K562 (cell line): ENCODE data around the gene KYAT1. TPM values are rescaled to one million over a fixed set of nuclear protein-coding genes. Genes with fewer than 3 reads are reported as not detected.
A peak's percentile ranks its signal among the peaks of the same experiment; 100 is the strongest.

Source experiments
- ATAC-seq: fragments of 200-7000 bp; cut with Tn5 transposase; 3 replicates; pipeline ENCODE4 v1.9.1; 2020; ENCODE audit warnings: moderate library complexity
- Bru-seq: library from RNA; stranded (reverse); fragments of 400-500 nt; gene quantifications from one replicate; lab custom pipeline; 2021; lab: Mats Ljungman, UMichigan
- BruChase-seq, 2 experiments: library from RNA; stranded (reverse); fragments of 400-500 nt; gene quantifications; one replicate each; lab custom pipeline; 2021; lab: Mats Ljungman, UMichigan
- BruUV-seq: library from RNA; stranded (reverse); fragments of 400-500 nt; replicated peaks from 2 replicates; lab custom pipeline; 2021; lab: Mats Ljungman, UMichigan
- CTCF ChIA-PET: fragments of 300-600 bp; formaldehyde crosslinking; extraction: SDS; loops from one replicate; lab custom pipeline; 2021; ENCODE audit warnings: low intra/inter-chr PET ratio; lab: Yijun Ruan, JAX
- POLR2A ChIA-PET: fragments of 300-600, 350-650 bp; sonication (Branson Sonifier 250); formaldehyde crosslinking; extraction: SDS; loops from one replicate; lab custom pipeline; 2021; ENCODE audit warnings: antibody characterized with exemption, inconsistent platforms; lab: Yijun Ruan, JAX
- DNase-seq, 4 experiments: peaks; one replicate each; pipeline versions ENCODE4 v3.0.0 to v3.0.0-alpha.2; 2011 to 2018; ENCODE audit warnings: low spot score in 3 of 4, mixed read lengths in 3 of 4; ENCODE audit errors: extremely low read depth in 1 of 4
- FAIRE-seq: peaks from 2 replicates; lab custom pipeline; 2011; peaks lifted over from hg19 to GRCh38; lab: Jason Lieb, UNC
- H2AFZ ChIP-seq: 2 replicates; pipeline ENCODE4 v1.6.0; 2011; ENCODE audit warnings: low read depth, low read length, control low read depth, inconsistent platforms
- H3K27ac ChIP-seq: fragments of 200-600 bp; 3 replicates; pipeline ENCODE4 v1.8.0; 2011; ENCODE audit warnings: low read depth, mild to moderate bottlenecking, control low read depth, inconsistent platforms, low read length, moderate library complexity, mixed read lengths; ENCODE audit errors: extremely low read depth
- H3K27me3 ChIP-seq, 2 experiments: fragments of 300-600 bp in 1 of 2; 2 replicates in 1 of 2; 3 replicates in 1 of 2; pipeline versions ENCODE4 v1.6.0 to v1.8.0; 2011; ENCODE audit warnings: inconsistent platforms in 2 of 2, low read length in 2 of 2, mild to moderate bottlenecking in 1 of 2, mixed read lengths in 1 of 2, moderate library complexity in 1 of 2; ENCODE audit not compliant: control insufficient read depth in 2 of 2, insufficient read depth in 2 of 2
- H3K36me3 ChIP-seq: fragments of 300-600 bp; 3 replicates; pipeline ENCODE4 v1.8.0; 2011; ENCODE audit warnings: mild to moderate bottlenecking, low read length, inconsistent platforms; ENCODE audit not compliant: control insufficient read depth, insufficient read depth
- H3K4me1 ChIP-seq, 2 experiments: fragments of 200-600 bp in 1 of 2; replicated peaks in 1 of 2; 2 replicates in 1 of 2; 3 replicates in 1 of 2; pipeline versions ENCODE4 v1.5.1 to v1.8.0; 2011; ENCODE audit warnings: inconsistent platforms in 2 of 2, low read length in 2 of 2, mild to moderate bottlenecking in 1 of 2, mixed read lengths in 1 of 2, moderate library complexity in 1 of 2; ENCODE audit not compliant: control insufficient read depth in 2 of 2, insufficient read depth in 2 of 2
- H3K4me2 ChIP-seq: 2 replicates; pipeline ENCODE4 v1.6.1; 2011; ENCODE audit warnings: low read length, control low read depth, inconsistent platforms, mixed read lengths; ENCODE audit not compliant: insufficient read depth
- H3K4me3 ChIP-seq: fragments of 200-600 bp; sonication (generic), shearing (Covaris generic); 2 replicates; pipeline ENCODE4 v1.5.1; 2016; ENCODE audit warnings: control low read depth, inconsistent platforms
- H3K79me2 ChIP-seq: fragments of 200-600 bp; 3 replicates; pipeline ENCODE4 v1.8.0; 2011; ENCODE audit warnings: low read length, inconsistent platforms; ENCODE audit not compliant: control insufficient read depth, insufficient read depth
- H3K9ac ChIP-seq, 2 experiments: 2 replicates each; pipeline versions ENCODE4 v1.6.0 to v1.6.1; 2011; ENCODE audit warnings: low read depth in 2 of 2, low read length in 2 of 2, control low read depth in 1 of 2, inconsistent platforms in 1 of 2, mild to moderate bottlenecking in 1 of 2, mixed read lengths in 1 of 2; ENCODE audit not compliant: insufficient read depth in 1 of 2
- H3K9me1 ChIP-seq: one replicate; pipeline ENCODE4 v1.6.0; 2011; ENCODE audit warnings: inconsistent platforms, mild to moderate bottlenecking, low read length, moderate library complexity; ENCODE audit not compliant: control insufficient read depth, insufficient read depth
- H3K9me3 ChIP-seq: replicated peaks from 2 replicates; pipeline ENCODE4 v1.5.1; 2011; ENCODE audit warnings: low read depth, low read length, inconsistent platforms; ENCODE audit not compliant: control insufficient read depth, insufficient read depth
- H4K20me1 ChIP-seq: replicated peaks from 2 replicates; pipeline ENCODE4 v1.6.1; 2011; ENCODE audit warnings: low read length, inconsistent platforms, mixed read lengths; ENCODE audit not compliant: control insufficient read depth, insufficient read depth
- FOXM1 ChIP-seq, 2 experiments: fragments of 450-650 bp in 1 of 2; sonication (generic) in 1 of 2; formaldehyde crosslinking in 1 of 2; IDR thresholded peaks; 2 replicates each; pipeline versions ENCODE4 v1.6.1 to v1.9.0; 2017 to 2022; ENCODE audit warnings: low read depth in 2 of 2, mild to moderate bottlenecking in 2 of 2, missing genetic modification reagents in 1 of 2, moderate library complexity in 1 of 2
- JUND ChIP-seq, 2 experiments: IDR thresholded peaks; 2 replicates in 1 of 2; 3 replicates in 1 of 2; pipeline ENCODE4 v1.6.1; 2011; ENCODE audit warnings: borderline replicate concordance in 2 of 2, low read depth in 2 of 2, low read length in 2 of 2, improper control_type of control experiment in 1 of 2, missing biosample characterization in 1 of 2, missing genetic modification characterization in 1 of 2, missing genetic modification reagents in 1 of 2
- KDM4B ChIP-seq, 2 experiments: fragments of 450-650 bp in 1 of 2; sonication (generic) in 1 of 2; IDR thresholded peaks; 2 replicates each; pipeline ENCODE4 v1.6.1; 2016 to 2017; ENCODE audit warnings: borderline replicate concordance in 2 of 2, antibody characterized with exemption in 1 of 2, low read depth in 1 of 2, mild to moderate bottlenecking in 1 of 2
- MEF2A ChIP-seq: IDR thresholded peaks from 2 replicates; pipeline ENCODE4 v1.6.1; 2011; ENCODE audit warnings: low read depth, mild to moderate bottlenecking, low read length, moderate library complexity; ENCODE audit not compliant: control insufficient read depth
- MEF2D ChIP-seq: conservative IDR thresholded peaks from 2 replicates; pipeline ENCODE4 v1.6.1; 2016; ENCODE audit warnings: low read depth, missing genetic modification characterization, missing compliant biosample characterization
- POLR2B ChIP-seq: fragments of 450-650 bp; IDR thresholded peaks from 2 replicates; pipeline ENCODE4 v1.6.1; 2018; ENCODE audit warnings: low read depth; ENCODE audit not compliant: partially characterized antibody
- RBFOX2 ChIP-seq: fragments of 200-400 bp; formaldehyde crosslinking; IDR thresholded peaks from 2 replicates; pipeline ENCODE4 v1.6.1; 2017; ENCODE audit warnings: low read depth, mild to moderate bottlenecking, low read length, moderate library complexity
- SIRT6 ChIP-seq: IDR thresholded peaks from one replicate; pipeline ENCODE4 v1.6.1; 2012; ENCODE audit warnings: low read depth, mild to moderate bottlenecking, control low read depth, inconsistent platforms, low read length, moderate library complexity
- ZNF668 ChIP-seq: fragments of 250-450 bp; sonication (Bioruptor Pico); IDR thresholded peaks from 2 replicates; pipeline ENCODE4 v1.8.0; 2022; ENCODE audit warnings: mild to moderate bottlenecking, inconsistent platforms
- WGBS: fragments of 100-300 bp; shearing (Covaris generic); methylation state at CpG from one replicate; pipeline ENCODE4 v1.1.6; 2016; ENCODE audit warnings: low coverage, mixed read lengths; ENCODE audit not compliant: insufficient coverage; ENCODE audit errors: missing lambda C conversion rate; 5-methylcytosine and 5-hydroxymethylcytosine counted together
- in situ Hi-C: fragments of 300-500 bp; cut with MboI; formaldehyde crosslinking; loops from 4 replicates; pipeline ENCODE4 v1.15.0; 2018; ENCODE audit warnings: inconsistent platforms, mixed read lengths
- intact Hi-C: fragments of 100-400 bp; cut with micrococcal nuclease; formaldehyde crosslinking; loops from 2 replicates; pipeline ENCODE4 v1.14.2; 2022
- long read RNA-seq, 3 experiments: library from polyadenylated mRNA in 2 of 3; library from RNA in 1 of 3; unstranded in 2 of 3; stranded (forward) in 1 of 3; transcript quantifications; one replicate each; pipeline ENCODE4 v2.0.0, GENCODE V29; 2019 to 2022
- polyA minus RNA-seq, 3 experiments: library from RNA; depleted of rRNA, polyadenylated mRNA; stranded (reverse); fragments of >200 nt; gene quantifications; 2 replicates each; pipeline ENCODE4 v1.2.3, GENCODE V29; 2011
- polyA plus RNA-seq, 8 experiments: library from polyadenylated mRNA; depleted of rRNA in 4 of 8; stranded (reverse) in 5 of 8; unstranded in 3 of 8; fragments of >200 nt; fragmentation: Nextera tagmentation in 2 of 8; fragmentation: Illumina TruSeq in 1 of 8; extraction: Ambion mirVana in 2 of 8; extraction: Trizol in 1 of 8; gene quantifications; 2 replicates each; pipeline versions ENCODE4 v1.2.1 to v1.2.3, GENCODE V29; 2011 to 2014; ENCODE audit warnings: inconsistent platforms in 1 of 8, missing spikeins in 1 of 8
- total RNA-seq, 7 experiments: library from RNA; depleted of rRNA in 6 of 7; stranded (reverse); fragments of >200 nt in 6 of 7; fragmentation: Illumina TruSeq in 2 of 7; extraction: Trizol in 2 of 7; gene quantifications; 2 replicates each; pipeline versions ENCODE4 v1.2.1 to v1.2.3, GENCODE V29; 2011 to 2021; ENCODE audit warnings: low replicate concordance in 1 of 7
- TF ChIP-seq, protein P1 (sequence below), 2 experiments: fragments of 450-650 bp in 1 of 2; sonication (generic) in 1 of 2; formaldehyde crosslinking in 1 of 2; IDR thresholded peaks in 1 of 2; conservative IDR thresholded peaks in 1 of 2; 2 replicates each; pipeline versions ENCODE4 v1.6.1 to v1.8.1; 2016 to 2023; ENCODE audit warnings: mild to moderate bottlenecking in 2 of 2, moderate library complexity in 2 of 2, inconsistent platforms in 1 of 2, missing genetic modification reagents in 1 of 2
- TF ChIP-seq, protein P2 (sequence below): fragments of 250-450 bp; sonication (Bioruptor Pico); IDR thresholded peaks from 2 replicates; pipeline ENCODE4 v1.6.1; 2021; ENCODE audit warnings: mild to moderate bottlenecking

The KYAT1 gene
- total RNA-seq (2011; cell fraction: chromatin; rRNA removed; ENCODE audit: low replicate concordance), result 34.0 and 59.4 TPM in 2 replicates
- total RNA-seq (2011; cell fraction: nucleolus; rRNA removed), result 26.8 and 33.7 TPM in 2 replicates
- total RNA-seq (2011; cell fraction: nucleoplasm; rRNA removed), result 23.8 and 32.1 TPM in 2 replicates
- 11.1 and 16.0 TPM in 2 replicates for total RNA-seq (2014; rRNA removed)
- 6.5 and 8.8 TPM in 2 replicates for total RNA-seq (2014; rRNA removed; fragmentation: Illumina TruSeq; extraction: Trizol)
- total RNA-seq (2015; rRNA removed; fragmentation: Illumina TruSeq; extraction: Trizol), result 8.5 and 9.2 TPM in 2 replicates
- 11.7 and 14.7 TPM in 2 replicates for total RNA-seq (2021)
- polyA plus RNA-seq (2011; rRNA removed), result 16.1 and 20.2 TPM in 2 replicates
- polyA plus RNA-seq (2011; cell fraction: cytosol; rRNA removed), result 21.7 and 22.5 TPM in 2 replicates
- polyA plus RNA-seq (2011; cell fraction: nucleus; rRNA removed), result 41.4 and 54.7 TPM in 2 replicates
- polyA plus RNA-seq (2012), result 9.8 and 19.5 TPM in 2 replicates
- polyA plus RNA-seq (2014; fragmentation: Illumina TruSeq; extraction: Trizol), result 13.4 and 14.8 TPM in 2 replicates
- 10 to 100 TPM in 1 of 2 experiments, 1 to 10 TPM in 1; 6.4 to 11.0 TPM for polyA plus RNA-seq (2014; fragmentation: Nextera tagmentation; extraction: Ambion mirVana)
- 16.8 and 21.8 TPM in 2 replicates for polyA plus RNA-seq (2014; rRNA removed)
- polyA minus RNA-seq (2011; rRNA and poly(A)+ RNA removed), result 6.0 and 7.0 TPM in 2 replicates
- 5.9 and 6.1 TPM in 2 replicates for polyA minus RNA-seq (2011; cell fraction: cytosol; rRNA and poly(A)+ RNA removed)
- polyA minus RNA-seq (2011; cell fraction: nucleus; rRNA and poly(A)+ RNA removed), result 6.3 and 7.3 TPM in 2 replicates
- percentile 58 among the genes with signal in this experiment for Bru-seq, nascent RNA
- BruChase-seq, experiment 1, labeled RNA remaining after a 2-hour chase, result percentile 58 among the genes with signal in this experiment
- percentile 64 among the genes with signal in this experiment for BruChase-seq, experiment 2, labeled RNA remaining after a 6-hour chase
- long read RNA-seq, experiment 1, partial matches to known transcripts, result 13 of 35 reads
- long read RNA-seq, experiment 1, other reads (novel, unspliced or antisense), result 17 of 35 reads
- long read RNA-seq, experiment 2, partial matches to known transcripts, result 3 of 8 reads
- long read RNA-seq, experiment 2, other reads (novel, unspliced or antisense), result 4 of 8 reads
- long read RNA-seq, experiment 3, transcript KYAT1-201 (13 exons, 1,903 nt), result major isoform, 7 of 13 reads
- long read RNA-seq, experiment 3, partial matches to known transcripts, result 2 of 13 reads
- long read RNA-seq, experiment 3, other reads (novel, unspliced or antisense), result 4 of 13 reads

DNA sequence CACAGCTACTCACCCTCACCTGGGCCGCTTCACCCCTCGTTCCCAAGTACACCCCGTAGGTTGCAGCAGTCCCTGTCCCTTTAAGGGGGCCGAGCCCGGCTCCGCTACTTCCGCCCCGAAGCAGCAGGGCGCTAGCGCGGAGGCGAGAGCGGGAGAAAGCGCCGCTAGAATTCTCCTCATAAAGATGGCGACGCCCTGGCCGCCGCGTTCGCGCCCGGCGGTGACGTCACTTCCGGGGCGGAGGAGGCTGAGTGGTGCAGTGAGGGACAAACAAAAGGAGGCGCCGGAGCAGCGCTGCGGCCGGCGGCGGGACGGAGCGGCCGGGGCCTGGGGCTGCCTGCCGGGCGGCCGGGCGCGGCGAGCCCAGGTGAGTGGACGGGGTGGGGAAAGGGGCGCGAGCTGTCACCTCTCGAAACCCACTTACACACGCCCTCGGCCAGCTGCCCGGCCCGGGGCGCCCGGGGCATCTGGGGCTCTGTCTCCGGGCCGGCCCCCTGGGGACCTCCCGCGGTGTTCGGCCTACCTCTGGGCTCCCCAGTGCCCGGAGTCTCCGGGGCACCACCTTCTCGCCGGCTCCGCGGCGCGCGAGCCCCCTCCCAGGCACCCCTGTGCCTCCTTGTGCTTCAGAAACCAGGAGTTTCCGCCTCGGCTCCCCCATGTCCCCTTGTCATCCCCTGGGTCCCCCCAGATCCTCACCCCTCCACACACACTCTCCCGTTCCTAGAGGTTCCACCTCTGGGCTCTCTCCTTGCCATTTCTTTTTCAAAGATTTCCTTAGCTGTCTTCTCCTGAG lies at the start of gene KYAT1, which contains the start of gene LRRC8A:
KYAT1 (minus strand) TSS at position 67 of the 793 bp plus-strand sequence. CDS start 36,545 bp downstream, outside the sequence.
LRRC8A (plus strand) TSS at position 250 of the 793 bp plus-strand sequence. CDS start 25,032 bp downstream, outside the sequence.
- Histone ChIP-seq H3K9me1 (peaks cover 7% of the 10 kb centered on the region), H3K36me3 (peaks cover 29% of the 10 kb centered on the region; the same call in 2 of the 3 replicates), H3K4me3 (peak within 1 kb of the TSS; percentile 95), H3K9ac (peak within 1 kb of the TSS; percentile 95 to 98), H3K79me2 (peaks cover 61% of the 10 kb centered on the region), H3K4me1 (peaks cover 28 to 38% of the 10 kb centered on the region in 2 experiments), H4K20me1 (no peaks in the 10 kb centered on the region; the same call in 1 of the 2 replicates), H3K9me3 (no peaks in the 10 kb centered on the region), H3K27me3 (no peaks in the 10 kb centered on the region), H3K27ac (peak within 1 kb of the TSS; percentile 84), H2AFZ (peak within 1 kb of the TSS; percentile 98), H3K4me2 (peak within 1 kb of the TSS; percentile 95)
- ChIA-PET CTCF (interaction anchor here (0.6 kb wide), 1 partner anchor 39 kb away, joined by 3 read pairs; the partner anchor contains the start of gene PHYHD1), POLR2A (interaction anchor here (0.6 to 1.6 kb wide), 6 partner anchors 10 to 201 kb away, joined by 3 to 5 read pairs (median 3); no protein-coding TSS in a partner anchor)
- ATAC-seq (peak; percentile 96), FAIRE-seq (peak; percentile 89), DNase-seq (peak; percentile 92 to 98 (median 94))
- intact Hi-C loops, result no loop called here
- in situ Hi-C loops, result no loop called here
- BruUV-seq, result no TSS peak
- 1% methylated on average over 42 of the region's 70 CpGs for WGBS
- TF ChIP-seq MEF2D (tag), result no peak
- peak; percentile 97 for TF ChIP-seq JUND (IDR thresholded peaks at IDR 0.05; ENCODE audit: borderline replicate concordance, low read depth, low read length)
- peak; percentile 90; the same call in 2 of the 3 replicates for TF ChIP-seq JUND (tag; IDR thresholded peaks at IDR 0.05; ENCODE audit: borderline replicate concordance, low read depth, low read length)
- TF ChIP-seq KDM4B (IDR thresholded peaks at IDR 0.05; ENCODE audit: borderline replicate concordance in 2 of 2, low read depth in 1 of 2), result no peak
- TF ChIP-seq RBFOX2, result peak; percentile 92
- TF ChIP-seq, protein P1, sequence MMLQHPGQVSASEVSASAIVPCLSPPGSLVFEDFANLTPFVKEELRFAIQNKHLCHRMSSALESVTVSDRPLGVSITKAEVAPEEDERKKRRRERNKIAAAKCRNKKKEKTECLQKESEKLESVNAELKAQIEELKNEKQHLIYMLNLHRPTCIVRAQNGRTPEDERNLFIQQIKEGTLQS (IDR thresholded peaks at IDR 0.05), result peak; percentile 99
- TF ChIP-seq, protein P1 (CRISPR knock-in tag; conservative IDR thresholded peaks at IDR 0.05), result no peak
- peak; percentile 91 for TF ChIP-seq FOXM1 (IDR thresholded peaks at IDR 0.05; ENCODE audit: low read depth)
- no peak for TF ChIP-seq FOXM1 (CRISPR knock-in tag; IDR thresholded peaks at IDR 0.05; ENCODE audit: low read depth)
- TF ChIP-seq SIRT6, result no peak
- TF ChIP-seq POLR2B, result no peak
- no peak for TF ChIP-seq MEF2A
- TF ChIP-seq ZNF668, result no peak
- TF ChIP-seq, protein P2, sequence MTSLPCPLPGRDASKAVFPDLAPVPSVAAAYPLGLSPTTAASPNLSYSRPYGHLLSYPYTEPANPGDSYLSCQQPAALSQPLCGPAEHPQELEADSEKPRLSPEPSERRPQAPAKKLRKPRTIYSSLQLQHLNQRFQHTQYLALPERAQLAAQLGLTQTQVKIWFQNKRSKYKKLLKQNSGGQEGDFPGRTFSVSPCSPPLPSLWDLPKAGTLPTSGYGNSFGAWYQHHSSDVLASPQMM (CRISPR knock-in tag), result no peak
